HCT116 (cell line): ENCODE measurements around the gene OLA1. TPM values are rescaled to one million over a fixed set of nuclear protein-coding genes. Genes with fewer than 3 reads are reported as not detected.

Experiments
- ATAC-seq: fragments of 200-7000 bp; cut with Tn5 transposase; 2 replicates; pipeline ENCODE4 v1.9.1; 2020; ENCODE audit warnings: mild to moderate bottlenecking, moderate library complexity
- BruUV-seq: library from RNA; stranded (reverse); fragments of 400-500 nt; replicated peaks from 2 replicates; lab custom pipeline; 2021; lab: Mats Ljungman, UMichigan
- CTCF ChIA-PET: fragments of 300-600 bp; sonication (Branson Sonifier 250); formaldehyde crosslinking; loops from one replicate; lab custom pipeline; 2021; ENCODE audit warnings: antibody characterized with exemption; lab: Charles Lee
- POLR2A ChIA-PET: fragments of 300-600, 350-600 bp; sonication (Branson Sonifier 250); formaldehyde crosslinking; loops from one replicate; lab custom pipeline; 2021; ENCODE audit warnings: antibody characterized with exemption; lab: Charles Lee
- RAD21 ChIA-PET, 2 experiments: fragments of 300-600 bp; sonication (Branson Sonifier 250); formaldehyde crosslinking; loops; one replicate each; lab custom pipeline; 2023; ENCODE audit warnings: low total read pairs in 2 of 2; ENCODE audit not compliant: uncharacterized antibody in 2 of 2, unreplicated experiment in 2 of 2, low non-redundant PET in 1 of 2; lab: Charles Lee
- DNase-seq: peaks from one replicate; pipeline ENCODE4 v3.0.0-alpha.2; 2010; ENCODE audit warnings: low read depth, low spot score
- H2AFZ ChIP-seq: fragments of 200-600 bp; shearing (Covaris generic), sonication (generic); 2 replicates; pipeline ENCODE4 v1.6.1; 2017; ENCODE audit warnings: low read depth, mixed run types, mixed read lengths, antibody characterized with exemption, low read length; ENCODE audit not compliant: poor library complexity, severe bottlenecking
- H3K27ac ChIP-seq: 2 replicates; pipeline ENCODE4 v1.5.1; 2012; ENCODE audit warnings: low read depth, low read length
- H3K27me3 ChIP-seq: fragments of 200-600 bp; sonication (generic); 2 replicates; pipeline ENCODE4 v1.6.1; 2016; ENCODE audit warnings: mixed run types, low read length, mixed read lengths; ENCODE audit not compliant: insufficient read depth
- H3K36me3 ChIP-seq, 2 experiments: fragments of 200-500 bp in 1 of 2; fragments of 200-600 bp in 1 of 2; sonication (Bioruptor generic) in 1 of 2; sonication (generic) in 1 of 2; 2 replicates each; pipeline versions ENCODE4 v1.5.1 to v1.6.1; 2014 to 2016; ENCODE audit warnings: low read length in 2 of 2, inconsistent platforms in 1 of 2, mixed read lengths in 1 of 2, mixed run types in 1 of 2; ENCODE audit not compliant: insufficient read depth in 2 of 2, control insufficient read depth in 1 of 2
- H3K4me1 ChIP-seq, 2 experiments: fragments of 200-600 bp in 1 of 2; sonication (generic) in 1 of 2; 2 replicates each; pipeline versions ENCODE4 v1.5.1 to v1.6.1; 2012 to 2017; ENCODE audit warnings: low read length in 2 of 2, inconsistent platforms in 1 of 2, mild to moderate bottlenecking in 1 of 2, mixed read lengths in 1 of 2, mixed run types in 1 of 2, moderate library complexity in 1 of 2; ENCODE audit not compliant: insufficient read depth in 2 of 2, control insufficient read depth in 1 of 2
- H3K4me2 ChIP-seq: fragments of 200-600 bp; sonication (generic); 2 replicates; pipeline ENCODE4 v1.6.1; 2017; ENCODE audit warnings: mixed run types, low read length, mixed read lengths
- H3K4me3 ChIP-seq, 2 experiments: fragments of 200-600 bp in 1 of 2; sonication (generic) in 1 of 2; replicated peaks in 1 of 2; 2 replicates each; pipeline ENCODE4 v1.5.1; 2011 to 2016; ENCODE audit warnings: low read length in 2 of 2, control low read depth in 1 of 2, low read depth in 1 of 2, mild to moderate bottlenecking in 1 of 2, mixed read lengths in 1 of 2, mixed run types in 1 of 2
- H3K79me2 ChIP-seq: fragments of 200-600 bp; sonication (generic); 2 replicates; pipeline ENCODE4 v1.6.1; 2017; ENCODE audit warnings: mild to moderate bottlenecking, mixed run types, low read length, moderate library complexity, mixed read lengths; ENCODE audit not compliant: insufficient read depth
- H3K9ac ChIP-seq: fragments of 200-600 bp; sonication (generic); 2 replicates; pipeline ENCODE4 v1.6.1; 2016; ENCODE audit warnings: low read length, mixed read lengths
- H3K9me2 ChIP-seq: fragments of 200-600 bp; sonication (generic), shearing (Covaris generic); 2 replicates; pipeline ENCODE4 v1.6.1; 2017; ENCODE audit warnings: mixed run types, mild to moderate bottlenecking, moderate library complexity; ENCODE audit not compliant: insufficient read depth
- H3K9me3 ChIP-seq, 2 experiments: fragments of 200-500 bp in 1 of 2; fragments of 200-600 bp in 1 of 2; sonication (Bioruptor generic) in 1 of 2; sonication (generic) in 1 of 2; 2 replicates each; pipeline ENCODE4 v1.6.1; 2014 to 2017; ENCODE audit warnings: low read length in 2 of 2, mixed read lengths in 2 of 2, inconsistent platforms in 1 of 2, low read depth in 1 of 2, mild to moderate bottlenecking in 1 of 2, mixed run types in 1 of 2, moderate library complexity in 1 of 2; ENCODE audit not compliant: control insufficient read depth in 1 of 2, insufficient read depth in 1 of 2
- H4K20me1 ChIP-seq: fragments of 200-600 bp; sonication (generic), shearing (Covaris generic); 2 replicates; pipeline ENCODE4 v1.6.1; 2017; ENCODE audit warnings: mixed run types, mild to moderate bottlenecking, moderate library complexity; ENCODE audit not compliant: insufficient read depth
- CBX3 ChIP-seq: IDR thresholded peaks from 2 replicates; pipeline ENCODE4 v1.6.1; 2012; ENCODE audit warnings: low read depth
- CEBPB ChIP-seq: IDR thresholded peaks from 2 replicates; pipeline ENCODE4 v1.6.1; 2012; ENCODE audit warnings: low read depth
- EGR1 ChIP-seq: IDR thresholded peaks from 2 replicates; pipeline ENCODE4 v1.6.1; 2012; ENCODE audit warnings: low read depth
- ELF1 ChIP-seq: IDR thresholded peaks from 2 replicates; pipeline ENCODE4 v1.6.1; 2012; ENCODE audit warnings: low read depth, borderline replicate concordance
- EZH2 ChIP-seq: fragments of 200-600 bp; sonication (generic); IDR thresholded peaks from 2 replicates; pipeline ENCODE4 v1.6.1; 2017; ENCODE audit warnings: antibody characterized with exemption, mixed run types
- EZH2phosphoT487 ChIP-seq: fragments of 200-600 bp; IDR thresholded peaks from 2 replicates; pipeline ENCODE4 v1.6.1; 2018; ENCODE audit warnings: antibody characterized with exemption, borderline replicate concordance
- FOSL1 ChIP-seq: IDR thresholded peaks from 2 replicates; pipeline ENCODE4 v1.6.1; 2012; ENCODE audit warnings: low read depth
- MAX ChIP-seq: IDR thresholded peaks from 2 replicates; pipeline ENCODE4 v1.6.1; 2012
- POLR2A ChIP-seq: IDR thresholded peaks from 2 replicates; pipeline ENCODE4 v1.7.0; 2011; ENCODE audit warnings: borderline replicate concordance; ENCODE audit not compliant: insufficient read depth, insufficient read length; ENCODE audit errors: extremely low read depth
- POLR2AphosphoS5 ChIP-seq: IDR thresholded peaks from 2 replicates; pipeline ENCODE4 v1.6.1; 2011; ENCODE audit warnings: mild to moderate bottlenecking, low read depth, low read length, moderate library complexity
- RAD21 ChIP-seq: IDR thresholded peaks from 2 replicates; pipeline ENCODE4 v1.6.1; 2012; ENCODE audit warnings: low read depth, mild to moderate bottlenecking
- REST ChIP-seq: IDR thresholded peaks from 2 replicates; pipeline ENCODE4 v1.6.1; 2012; ENCODE audit warnings: low read depth
- SIN3A ChIP-seq: IDR thresholded peaks from 2 replicates; pipeline ENCODE4 v1.6.1; 2012; ENCODE audit warnings: low read depth
- SP1 ChIP-seq: IDR thresholded peaks from 2 replicates; pipeline ENCODE4 v1.6.1; 2012; ENCODE audit warnings: low read depth
- SRF ChIP-seq: IDR thresholded peaks from 2 replicates; pipeline ENCODE4 v1.6.1; 2012; ENCODE audit warnings: low read depth
- YY1 ChIP-seq: IDR thresholded peaks from 2 replicates; pipeline ENCODE4 v1.6.1; 2011; ENCODE audit warnings: low read length, low read depth, moderate library complexity, mild to moderate bottlenecking; ENCODE audit not compliant: insufficient replicate concordance; ENCODE audit errors: extremely low read depth
- ZBTB33 ChIP-seq: IDR thresholded peaks from 2 replicates; pipeline ENCODE4 v1.6.1; 2011; ENCODE audit warnings: mild to moderate bottlenecking, low read length, moderate library complexity; ENCODE audit not compliant: insufficient replicate concordance; ENCODE audit errors: extremely low read depth
- ZFX ChIP-seq: fragments of 450-650 bp; IDR thresholded peaks from 2 replicates; pipeline ENCODE4 v1.6.1; 2017
- ZNF274 ChIP-seq: fragments of 200-500 bp; sonication (Bioruptor generic); IDR thresholded peaks from 2 replicates; pipeline ENCODE4 v1.6.1; 2014; ENCODE audit warnings: mild to moderate bottlenecking, low read depth, low read length, inconsistent platforms
- intact Hi-C: fragments of 100-400 bp; cut with micrococcal nuclease; formaldehyde crosslinking; loops from 2 replicates; pipeline ENCODE4 v1.10.0; 2022
- total RNA-seq: library from RNA; stranded (reverse); gene quantifications from one replicate; pipeline ENCODE4 v1.2.1, GENCODE V29; 2021; ENCODE audit not compliant: unreplicated experiment

OLA1 gene
- total RNA-seq, 1 experiment from 2014 or later, result 219 TPM

- TF ChIP-seq EGR1 (no peak), CEBPB (0 out of 2 replicates have a peak, but pooled peaks have one; percentile 50), POLR2A (no peak)
Observed at GRCh38 chr2:174121612-174122011, 126.7 kb downstream of the OLA1 start (continued).

GRCh38 chr2:174121175-174121574 lies 127.2 kb downstream of the OLA1 start:
- intact Hi-C loops, result loop anchor here (2.0 to 5.0 kb wide), 2 partner anchors 128 to 159 kb away; partner anchors contain the start of gene OLA1
- ChIA-PET CTCF (interaction anchor here (0.7 to 1.2 kb wide), 2 partner anchors 25 to 220 kb away, joined by 3 to 4 read pairs; no protein-coding TSS in a partner anchor), POLR2A (interaction anchor here (1.0 to 1.5 kb wide), 2 partner anchors 54 to 128 kb away, joined by 3 to 4 read pairs; partner anchors contain the start of gene OLA1), RAD21 (interaction anchor here in 1 of 2 experiments (1.3 kb wide), 1 partner anchor 220 kb away, joined by 7 read pairs; no protein-coding TSS in a partner anchor)
- peaks cover 0 to 4% of the 10 kb centered on the region in 2 experiments; a peak in 1 of 4 replicates for H3K36me3 ChIP-seq
- peak overlapping the region; percentile 55 for H3K9ac ChIP-seq
- peaks cover 86% of the 10 kb centered on the region in 2 experiments for H3K4me1 ChIP-seq
- no peaks in the 10 kb centered on the region for H3K27me3 ChIP-seq
- H3K9me3 ChIP-seq, result no peaks in the 10 kb centered on the region
- H3K4me2 ChIP-seq, result peak overlapping the region; percentile 79
- H4K20me1 ChIP-seq, result no peaks in the 10 kb centered on the region
- no peaks in the 10 kb centered on the region for H3K9me2 ChIP-seq
- no TSS peak for BruUV-seq
- ATAC-seq, result peak; percentile 73
- peak; percentile 95 for DNase-seq
- H3K4me3 ChIP-seq, result peak overlapping the region; percentile 12 to 48; a peak in 3 of 4 replicates
- no peak overlapping the region for H2AFZ ChIP-seq
- peaks cover 41% of the 10 kb centered on the region for H3K79me2 ChIP-seq
- H3K27ac ChIP-seq, result peak overlapping the region; percentile 89
- TF ChIP-seq ZBTB33, result no peak
- peak; percentile 76 for TF ChIP-seq SIN3A
- peak; percentile 66; the same call in 1 of the 2 replicates for TF ChIP-seq SRF
- peak; percentile 75 for TF ChIP-seq CEBPB
- peak; percentile 12 for TF ChIP-seq YY1
- peak; percentile 78 for TF ChIP-seq FOSL1
- TF ChIP-seq ZNF274, result no peak
- peak; percentile 86; the same call in 1 of the 2 replicates for TF ChIP-seq CBX3
- TF ChIP-seq ELF1, result 0 out of 2 replicates have a peak, but pooled peaks have one; percentile 23
- no peak for TF ChIP-seq POLR2A
- TF ChIP-seq MAX, result peak; percentile 50; the same call in 1 of the 2 replicates
- no peak for TF ChIP-seq EZH2phosphoT487
- TF ChIP-seq EZH2, result no peak
- no peak for TF ChIP-seq REST
- TF ChIP-seq RAD21, result peak; percentile 40; the same call in 1 of the 2 replicates
- no peak for TF ChIP-seq ZFX
- peak; percentile 91 for TF ChIP-seq SP1
- no peak for TF ChIP-seq POLR2AphosphoS5
